ENCODE measurements around the gene YPEL2.
"Not testable (repeated sequence)": the region's sequence is repeated elsewhere in the genome, so short reads cannot be mapped to it uniquely, and the experiment has no call there.

Gene YPEL2

DNA sequence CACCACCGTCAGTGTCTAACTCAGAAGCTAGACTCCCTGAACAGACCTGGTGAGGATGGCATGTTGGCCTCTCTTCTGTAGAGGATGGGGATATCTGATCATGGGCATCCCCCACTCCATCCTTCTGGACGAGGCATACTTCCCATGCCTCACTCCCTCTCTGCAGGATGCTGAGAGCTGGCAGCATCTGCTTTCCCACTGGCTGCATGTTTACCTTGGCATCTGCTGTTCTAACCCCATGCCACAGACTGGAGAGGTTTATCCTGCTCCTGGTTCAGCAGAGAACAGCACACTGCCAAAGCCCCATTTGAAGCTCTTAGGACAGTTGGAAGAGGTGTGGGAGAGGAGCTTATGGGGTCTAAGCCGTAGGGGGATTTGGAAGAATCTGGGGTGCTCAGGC, 46.0 kb downstream of the YPEL2 start:
- no peak for DNase-seq (ENCODE audit: low spot score)

DNA sequence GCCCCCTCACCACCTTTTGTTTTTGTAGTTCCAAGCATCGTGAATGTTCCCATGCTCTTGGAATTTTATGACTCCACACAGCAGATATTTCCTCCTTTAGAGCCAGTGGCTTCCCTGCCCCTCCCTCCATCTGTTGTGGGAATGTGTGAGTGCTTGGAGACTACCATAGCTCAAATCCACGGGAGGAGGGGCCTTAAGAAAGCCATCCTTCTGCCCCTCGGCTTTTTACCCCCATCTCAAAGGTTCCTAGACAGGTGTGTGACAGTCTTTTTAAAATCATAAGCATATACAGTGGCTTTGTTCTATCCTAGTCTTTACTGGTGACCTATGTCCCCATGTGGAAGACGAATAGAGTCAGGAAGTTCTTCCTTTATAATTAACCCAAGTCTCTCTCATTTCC, 47.2 kb downstream of the YPEL2 start:
- DNase-seq (ENCODE audit: low spot score) = no peak

GRCh38 chr17:59380474-59380873, 49.0 kb downstream of the YPEL2 start:
- no peak for DNase-seq (ENCODE audit: low spot score)

DNA sequence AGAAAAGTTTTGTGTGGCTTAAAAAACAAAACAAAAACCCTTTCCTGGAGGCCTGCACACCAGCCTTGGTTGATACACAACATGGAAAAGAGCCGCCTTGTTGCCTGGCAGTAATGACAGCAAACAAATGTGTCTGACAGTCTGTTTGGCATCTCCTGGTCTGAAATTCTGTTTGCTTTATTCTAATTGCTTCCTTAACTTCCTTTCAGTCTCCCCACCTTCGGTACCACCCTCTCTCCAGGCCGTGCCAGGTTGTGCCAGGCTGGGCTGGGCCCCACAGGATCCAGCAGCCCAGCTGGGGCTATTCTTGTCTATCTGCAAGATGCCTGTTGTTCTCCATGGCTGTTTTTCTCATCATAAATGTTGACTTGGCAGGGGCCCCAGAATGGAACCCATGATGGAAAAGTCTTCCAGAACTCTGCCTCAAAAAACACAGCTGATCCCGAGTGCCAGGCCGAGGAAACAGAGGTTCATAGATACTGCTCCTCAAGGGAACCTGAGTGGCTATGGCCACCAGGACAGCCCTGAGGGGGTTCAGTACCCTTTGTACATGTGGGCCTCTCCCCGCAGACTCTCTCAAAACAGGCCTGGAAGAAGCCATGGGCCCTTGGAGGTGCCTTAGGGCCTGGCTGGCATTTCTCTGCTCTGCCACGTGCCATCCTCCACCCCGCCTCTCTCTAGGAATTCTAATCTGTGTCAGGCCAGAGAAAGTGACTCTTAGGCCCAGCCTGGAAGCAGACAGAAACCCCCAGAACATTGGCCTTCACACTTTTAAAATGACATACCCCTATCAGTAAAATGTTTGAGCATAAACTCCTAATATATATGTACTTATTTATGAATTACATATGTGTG, 50.5 kb downstream of the YPEL2 start:
- DNase-seq (ENCODE audit: low spot score) = no peak

GRCh38 chr17:59383893-59384292, 52.4 kb downstream of the YPEL2 start:
- no peak for DNase-seq (ENCODE audit: low spot score)

DNA sequence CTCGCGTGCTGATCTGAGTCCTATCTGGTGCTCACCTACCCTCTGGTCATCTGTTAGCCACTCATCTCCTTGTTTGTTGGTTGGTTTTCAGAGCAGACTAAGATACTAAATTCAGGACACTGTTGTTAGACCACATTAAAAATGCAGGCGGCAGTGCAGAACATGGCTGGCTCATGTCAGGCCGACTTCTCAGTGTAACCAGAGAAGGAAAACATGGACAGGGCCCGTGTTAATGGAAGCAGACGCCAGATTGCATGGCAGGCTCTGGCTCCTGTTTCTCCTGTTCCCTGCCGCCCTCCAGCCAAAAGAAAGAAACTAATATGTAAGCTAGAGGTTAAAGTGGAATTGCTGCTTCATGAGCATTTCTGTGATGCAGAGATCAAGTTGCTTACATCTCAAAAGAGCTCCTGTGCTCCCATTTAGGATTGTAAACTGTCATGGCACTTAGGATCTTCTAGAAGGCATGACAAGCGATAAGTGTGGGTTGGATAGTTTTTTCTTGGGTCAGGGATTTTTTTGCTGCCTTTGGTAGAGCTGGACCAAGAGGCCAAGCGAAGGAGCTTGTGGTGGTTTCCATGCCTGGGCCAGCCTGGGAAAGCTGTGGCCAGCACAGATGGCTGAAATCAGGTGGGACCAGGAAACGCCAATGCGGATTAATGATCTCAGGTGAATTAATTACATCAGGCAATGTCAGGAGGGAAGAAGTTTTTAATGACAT, 56.1 kb downstream of the YPEL2 start:
- DNase-seq (ENCODE audit: low spot score) = no peak

DNA sequence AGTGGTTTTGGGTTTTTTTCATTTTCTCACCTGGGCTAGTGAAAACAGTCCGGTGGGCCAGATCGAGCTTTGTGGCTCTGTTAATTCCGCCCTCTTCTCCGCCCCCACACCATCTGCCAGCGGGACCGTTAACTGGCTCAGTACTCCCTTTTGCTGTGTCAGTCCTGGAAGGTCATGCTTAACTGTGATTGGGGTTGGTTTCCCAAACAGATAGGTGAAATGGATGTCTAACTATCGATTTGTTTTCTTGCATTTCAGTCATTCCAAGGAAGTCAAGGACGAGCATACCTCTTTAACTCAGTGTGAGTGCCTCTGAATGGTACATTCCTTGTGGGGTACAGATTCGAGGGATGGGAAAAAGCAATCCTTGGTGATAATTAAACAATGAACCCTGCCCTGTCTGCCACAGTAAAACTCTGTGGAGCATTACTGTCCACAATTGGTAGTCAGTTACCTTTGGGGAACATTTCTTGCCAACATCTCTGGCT, 56.7 kb downstream of the YPEL2 start:
- DNase-seq (ENCODE audit: low spot score) = no peak

GRCh38 chr17:59389066-59389465, 57.6 kb downstream of the YPEL2 start:
- DNase-seq (ENCODE audit: low spot score) = no peak

DNA sequence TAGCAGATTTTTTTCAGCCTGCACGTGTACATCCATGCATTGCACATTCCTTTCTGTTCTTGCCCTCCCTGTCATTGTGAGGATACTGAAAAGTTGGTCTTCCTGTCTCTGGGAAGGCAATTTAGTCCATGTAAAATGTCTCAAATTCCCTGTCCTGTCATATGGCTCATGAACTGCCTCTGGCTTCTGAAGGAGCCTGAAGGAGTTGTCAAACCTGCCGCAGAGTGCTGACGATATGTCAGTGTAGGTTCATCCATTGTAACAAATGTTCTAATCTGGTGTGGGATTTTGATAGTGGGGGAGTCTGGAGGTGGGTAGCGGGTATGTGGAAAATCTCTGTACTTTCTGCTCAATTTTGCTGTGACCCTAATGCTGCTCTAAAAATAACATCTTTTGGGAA, 59.6 kb downstream of the YPEL2 start:
- no peak for DNase-seq (ENCODE audit: low spot score)

DNA sequence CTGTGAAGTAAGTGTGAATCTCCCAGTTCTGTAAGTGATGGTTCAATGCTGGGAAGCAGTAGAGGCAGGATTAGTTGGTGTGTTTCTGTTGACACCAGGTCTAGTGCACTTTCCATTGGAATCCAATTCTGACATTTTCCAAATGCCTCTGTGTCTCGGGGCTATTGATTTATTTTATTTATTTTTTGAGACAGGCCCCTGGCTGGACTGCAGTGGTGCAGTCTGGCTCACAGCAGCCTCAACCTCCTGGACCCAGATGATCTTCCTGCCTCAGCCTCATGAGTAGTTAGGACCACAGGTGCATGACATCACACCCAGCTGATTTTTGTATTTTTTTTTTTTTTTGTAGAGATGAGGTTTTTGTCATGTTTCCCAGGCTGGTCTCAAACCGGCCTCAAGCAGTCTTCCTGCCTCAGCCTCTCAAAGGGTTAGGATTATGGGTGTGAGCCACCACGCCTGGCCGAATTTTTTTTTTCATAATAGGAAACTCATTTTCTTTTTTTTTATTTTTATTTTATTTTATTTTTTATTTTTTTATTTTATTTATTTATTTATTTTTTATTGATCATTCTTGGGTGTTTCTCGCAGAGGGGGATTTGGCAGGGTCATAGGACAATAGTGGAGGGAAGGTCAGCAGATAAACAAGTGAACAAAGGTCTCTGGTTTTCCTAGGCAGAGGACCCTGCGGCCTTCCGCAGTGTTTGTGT, 61.7 kb downstream of the YPEL2 start:
- DNase-seq (ENCODE audit: low spot score) = no peak

DNA sequence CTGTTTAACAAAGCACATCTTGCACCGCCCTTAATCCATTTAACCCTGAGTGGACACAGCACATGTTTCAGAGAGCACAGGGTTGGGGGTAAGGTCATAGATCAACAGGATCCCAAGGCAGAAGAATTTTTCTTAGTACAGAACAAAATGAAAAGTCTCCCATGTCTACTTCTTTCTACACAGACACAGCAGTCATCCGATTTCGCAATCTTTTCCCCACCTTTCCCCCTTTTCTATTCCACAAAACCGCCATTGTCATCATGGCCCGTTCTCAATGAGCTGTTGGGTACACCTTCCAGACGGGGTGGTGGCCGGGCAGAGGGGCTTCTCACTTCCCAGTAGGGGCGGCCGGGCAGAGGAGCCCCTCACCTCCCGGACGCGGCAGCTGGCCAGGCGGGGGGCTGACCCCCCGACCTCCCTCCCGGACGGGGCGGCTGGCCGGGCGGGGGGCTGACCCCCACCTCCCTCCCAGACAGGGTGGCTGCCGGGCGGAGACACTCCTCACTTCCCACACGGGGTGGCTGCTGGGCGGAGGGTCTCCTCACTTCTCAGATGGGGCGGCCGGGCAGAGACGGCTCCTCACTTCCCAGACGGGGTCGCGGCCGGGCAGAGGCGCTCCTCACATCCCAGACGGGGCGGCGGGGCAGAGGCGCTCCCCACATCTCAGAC, 62.4 kb downstream of the YPEL2 start:
- not testable (repeated sequence) for DNase-seq (ENCODE audit: low spot score)

DNA sequence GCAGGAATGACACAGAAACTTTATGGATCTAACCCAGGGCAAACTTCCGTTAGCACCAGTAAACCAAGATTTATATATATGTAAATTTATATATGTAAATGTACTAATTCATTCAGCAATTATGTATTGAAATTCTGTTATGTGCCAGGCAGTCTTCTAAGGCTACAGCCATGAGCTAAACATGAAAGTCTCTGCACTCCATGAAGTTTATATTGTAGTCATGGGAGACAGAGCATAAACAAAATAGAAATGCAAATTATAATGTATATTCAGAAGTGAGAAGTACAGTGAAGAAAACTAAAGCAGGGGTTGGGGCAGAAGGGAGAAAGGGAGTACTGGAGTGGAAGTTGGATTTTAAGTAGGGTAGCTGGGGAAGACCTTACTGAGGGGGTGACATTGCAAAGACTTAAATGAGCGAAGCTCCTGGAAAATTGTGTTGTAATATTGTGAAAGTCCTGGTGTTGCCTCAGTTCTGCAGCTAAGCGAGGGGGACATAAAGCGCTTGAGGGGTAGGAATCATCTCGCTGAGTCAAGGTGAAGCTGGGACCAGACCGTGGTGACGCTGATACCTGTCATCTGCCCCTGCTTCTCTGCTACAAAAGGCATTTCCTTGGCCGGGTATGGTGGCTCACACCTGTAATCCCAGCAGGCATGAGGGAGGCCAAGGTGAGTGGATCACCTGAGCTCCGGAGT, 64.8 kb downstream of the YPEL2 start:
- no peak for DNase-seq (ENCODE audit: low spot score)

GRCh38 chr17:59397316-59398073, 66.0 kb downstream of the YPEL2 start:
- DNase-seq (ENCODE audit: low spot score) = no peak

DNA sequence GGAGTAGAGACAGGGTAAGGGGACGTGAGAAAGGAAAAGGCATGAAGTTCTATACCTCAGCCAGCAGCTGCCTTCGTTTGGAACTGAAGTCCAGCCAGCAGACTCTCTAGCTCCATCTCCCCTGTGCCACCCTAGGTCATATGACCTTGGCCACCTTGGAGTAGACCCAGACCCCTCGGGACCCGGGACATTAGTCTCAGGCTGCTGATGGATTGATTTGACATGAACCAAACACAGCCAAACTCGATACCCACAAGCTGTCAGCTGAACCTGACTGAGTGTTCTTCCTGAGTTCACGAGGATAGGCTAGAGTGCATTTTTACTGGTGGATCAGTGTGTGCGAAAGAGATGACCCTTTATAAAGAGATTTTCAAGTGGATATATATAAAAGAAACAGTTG, 68.5 kb downstream of the YPEL2 start:
- DNase-seq (ENCODE audit: low spot score) = no peak

GRCh38 chr17:59400858-59401257, 69.4 kb downstream of the YPEL2 start:
- no peak for DNase-seq (ENCODE audit: low spot score)

DNA sequence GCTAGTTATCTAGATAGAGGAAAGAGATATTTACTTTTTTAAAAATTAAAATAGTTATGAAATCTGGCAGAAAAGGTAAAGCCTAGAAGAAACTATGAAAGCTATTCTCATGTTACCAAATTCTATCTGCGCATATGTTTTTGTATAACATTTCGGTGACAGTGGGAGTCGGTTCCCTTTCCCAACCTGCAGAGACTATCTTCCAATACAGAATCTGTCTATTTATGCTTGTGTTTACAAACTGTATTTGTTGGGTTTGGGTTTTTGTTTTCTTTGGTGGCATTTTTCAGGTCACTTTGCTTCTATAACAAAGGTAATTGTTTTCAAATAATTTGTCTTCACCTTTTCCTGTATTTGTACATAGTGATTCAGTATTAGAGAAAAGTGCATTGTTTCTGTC, 69.8 kb downstream of the YPEL2 start:
- DNase-seq (ENCODE audit: low spot score) = no peak

DNA sequence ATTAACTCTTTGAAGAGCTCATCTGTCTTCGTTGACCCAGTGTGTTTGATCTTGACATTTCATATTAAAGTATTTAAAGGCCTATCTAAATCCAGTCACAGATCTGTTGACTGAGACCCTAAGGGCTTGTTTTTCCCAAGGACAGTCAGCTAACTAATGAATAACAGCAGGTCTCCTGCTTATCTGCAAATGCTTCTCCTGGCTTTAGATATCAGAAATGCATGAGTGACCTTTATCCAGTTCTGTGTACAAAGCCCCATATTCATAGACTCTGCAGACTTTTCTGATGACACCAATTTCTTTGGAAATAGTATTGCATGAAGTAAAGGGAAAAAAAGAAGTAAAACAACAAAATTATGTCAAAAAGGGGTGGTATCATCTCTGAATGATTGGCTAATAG, 70.3 kb downstream of the YPEL2 start:
- no peak for DNase-seq (ENCODE audit: low spot score)

DNA sequence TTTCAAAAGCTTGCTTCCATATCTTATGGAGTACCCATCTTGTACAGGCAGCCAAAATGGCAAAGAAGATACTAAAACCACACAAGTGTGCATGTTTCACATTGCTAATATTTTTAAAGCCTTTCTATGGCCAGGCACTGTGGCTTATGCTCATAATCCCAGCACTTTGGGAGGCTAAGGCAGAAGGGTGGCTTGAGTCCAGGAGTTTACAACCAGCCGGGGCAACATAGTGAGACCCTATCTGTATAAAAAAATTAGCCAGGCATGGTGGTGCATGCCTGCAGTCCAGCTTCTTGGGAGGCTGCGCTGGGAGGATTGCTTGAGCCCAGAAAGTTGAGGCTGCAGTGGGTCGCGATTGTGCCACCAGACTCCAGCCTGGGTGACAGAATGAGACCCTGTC, 71.3 kb downstream of the YPEL2 start:
- DNase-seq (ENCODE audit: low spot score) = no peak

GRCh38 chr17:59404471-59404870, 73.0 kb downstream of the YPEL2 start:
- DNase-seq (ENCODE audit: low spot score) = no peak

DNA sequence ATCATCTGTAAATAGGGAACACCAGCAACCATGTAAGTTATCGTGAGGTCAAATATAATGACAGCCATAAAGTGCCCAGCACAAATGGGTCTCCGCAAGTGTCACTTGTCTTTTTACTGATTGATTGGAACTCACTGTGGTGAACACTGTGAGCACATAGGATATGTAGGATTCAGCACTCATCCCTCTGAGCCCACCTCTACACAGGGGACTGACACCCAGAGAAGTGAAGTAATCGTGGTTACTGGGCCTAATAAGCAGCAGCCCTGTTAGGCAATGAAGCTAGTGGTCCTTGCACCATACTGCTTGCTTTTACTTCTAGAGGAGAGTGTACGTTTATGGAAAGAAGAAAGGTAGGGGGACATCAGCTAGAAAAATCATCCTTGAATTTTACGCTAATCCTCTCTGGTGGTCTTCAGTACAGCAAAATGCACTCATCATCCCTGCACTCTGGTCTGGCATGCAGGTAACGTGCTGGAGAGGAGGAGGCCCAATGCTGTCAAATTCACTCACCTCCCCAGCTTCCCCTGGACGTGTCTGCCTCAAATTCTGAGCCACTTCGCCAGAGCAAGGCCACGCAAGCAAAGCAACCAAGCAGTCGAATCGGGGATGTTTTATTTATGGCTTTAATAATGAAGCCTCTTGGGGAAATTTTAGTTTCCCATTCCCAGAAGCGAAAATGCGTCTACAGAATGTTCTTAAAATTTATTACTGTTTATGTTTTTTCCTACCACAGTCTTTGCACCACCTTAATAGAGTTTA, 74.7 kb downstream of the YPEL2 start:
- DNase-seq (ENCODE audit: low spot score) = no peak
